ENCODE data around the gene CAMTA1.

- TF ChIP-seq, protein P1, sequence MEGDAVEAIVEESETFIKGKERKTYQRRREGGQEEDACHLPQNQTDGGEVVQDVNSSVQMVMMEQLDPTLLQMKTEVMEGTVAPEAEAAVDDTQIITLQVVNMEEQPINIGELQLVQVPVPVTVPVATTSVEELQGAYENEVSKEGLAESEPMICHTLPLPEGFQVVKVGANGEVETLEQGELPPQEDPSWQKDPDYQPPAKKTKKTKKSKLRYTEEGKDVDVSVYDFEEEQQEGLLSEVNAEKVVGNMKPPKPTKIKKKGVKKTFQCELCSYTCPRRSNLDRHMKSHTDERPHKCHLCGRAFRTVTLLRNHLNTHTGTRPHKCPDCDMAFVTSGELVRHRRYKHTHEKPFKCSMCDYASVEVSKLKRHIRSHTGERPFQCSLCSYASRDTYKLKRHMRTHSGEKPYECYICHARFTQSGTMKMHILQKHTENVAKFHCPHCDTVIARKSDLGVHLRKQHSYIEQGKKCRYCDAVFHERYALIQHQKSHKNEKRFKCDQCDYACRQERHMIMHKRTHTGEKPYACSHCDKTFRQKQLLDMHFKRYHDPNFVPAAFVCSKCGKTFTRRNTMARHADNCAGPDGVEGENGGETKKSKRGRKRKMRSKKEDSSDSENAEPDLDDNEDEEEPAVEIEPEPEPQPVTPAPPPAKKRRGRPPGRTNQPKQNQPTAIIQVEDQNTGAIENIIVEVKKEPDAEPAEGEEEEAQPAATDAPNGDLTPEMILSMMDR (optimal IDR thresholded peaks at IDR 0.05 in 1 of 3, IDR thresholded peaks at IDR 0.05 in 1 of 3, conservative IDR thresholded peaks at IDR 0.05 in 1 of 3; ENCODE audit: extremely low read depth in 1 of 3, insufficient read depth in 2 of 3, low read length in 3 of 3) = no peak
- TF ChIP-seq EZH2 (IDR thresholded peaks at IDR 0.05; ENCODE audit: low read length) = no peak
Observed at GRCh38 chr1:7398982-7399381, 613.7 kb downstream of the CAMTA1 start.

Data from keratinocyte (primary cell).